ELF-1 (cell line): ENCODE measurements around the gene ATP9A.
"Not testable (repeated sequence)": the region's sequence is repeated elsewhere in the genome, so short reads cannot be mapped to it uniquely, and the experiment has no call there.

ENCODE experiments used
- DNase-seq: peaks from one replicate; pipeline ENCODE4 v3.0.0-alpha.2; 2016; ENCODE audit warnings: low read depth, low spot score

The ATP9A gene

GRCh38 chr20:51797357-51798025 lies 29.3 kb upstream of the ATP9A start:
- peak; percentile 68 for DNase-seq

DNA sequence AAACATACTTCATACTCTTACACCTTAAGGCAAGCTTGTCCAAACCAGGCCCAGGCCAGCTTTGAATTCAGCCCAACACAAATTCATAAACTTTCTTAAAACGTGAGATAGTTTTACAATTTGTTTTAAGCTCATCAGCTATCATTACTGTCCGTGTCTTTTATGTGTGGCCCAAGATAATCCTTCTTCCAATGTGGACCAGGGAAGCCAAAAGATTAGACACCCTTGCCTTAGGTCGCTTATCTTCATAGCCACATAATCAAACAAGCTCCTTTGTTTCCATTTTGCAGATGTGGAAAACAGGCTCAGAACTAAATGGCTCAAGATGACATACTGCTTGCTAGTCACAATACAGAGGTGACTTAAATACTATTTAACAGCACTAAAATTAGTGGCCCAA lies 28.1 kb upstream of the ATP9A start:
- no peak for DNase-seq

- DNase-seq: no peak
These were observed 24.8 kb upstream of the ATP9A start for GRCh38 chr20:51792960-51793359.

DNA sequence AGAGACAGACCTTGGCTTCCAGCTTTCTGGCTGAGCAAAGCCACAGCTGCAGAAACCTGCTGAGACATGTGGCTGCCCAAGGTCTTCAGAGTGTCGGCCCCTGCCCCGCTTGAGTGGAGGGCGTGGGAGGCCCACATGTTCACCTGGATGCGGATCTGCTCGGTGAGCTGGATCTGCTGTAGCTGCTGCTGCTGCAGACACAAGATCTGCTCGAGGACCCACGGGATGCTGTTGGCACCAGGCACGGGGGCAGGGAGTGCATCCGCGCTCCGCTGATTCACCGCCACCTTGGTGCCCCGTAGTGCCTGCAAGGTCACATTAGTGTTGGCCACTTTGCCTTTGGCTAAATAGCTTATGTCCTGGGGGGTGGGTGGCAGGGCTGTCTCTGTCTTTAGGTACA lies 23.4 kb upstream of the ATP9A start:
- no peak for DNase-seq

DNA sequence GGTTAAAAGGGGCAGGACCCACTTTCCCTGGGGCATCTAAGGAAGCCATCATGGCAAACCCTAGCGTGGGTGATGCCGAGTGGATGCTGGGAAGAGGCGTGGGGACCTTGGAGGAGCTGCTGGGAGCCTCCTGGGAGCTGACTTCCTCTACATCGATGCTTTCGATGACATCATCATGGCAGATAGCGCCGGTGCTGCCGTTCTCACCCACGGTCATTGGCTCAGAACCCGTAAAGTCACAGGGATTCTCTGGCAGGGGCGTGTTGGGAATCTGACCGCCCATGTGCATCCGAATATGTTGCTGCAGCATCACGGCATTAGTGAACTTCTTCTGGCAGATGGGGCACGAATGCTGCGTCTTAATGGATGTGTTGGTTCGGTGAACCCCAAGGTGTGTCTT lies 22.1 kb upstream of the ATP9A start:
- DNase-seq: no peak

DNA sequence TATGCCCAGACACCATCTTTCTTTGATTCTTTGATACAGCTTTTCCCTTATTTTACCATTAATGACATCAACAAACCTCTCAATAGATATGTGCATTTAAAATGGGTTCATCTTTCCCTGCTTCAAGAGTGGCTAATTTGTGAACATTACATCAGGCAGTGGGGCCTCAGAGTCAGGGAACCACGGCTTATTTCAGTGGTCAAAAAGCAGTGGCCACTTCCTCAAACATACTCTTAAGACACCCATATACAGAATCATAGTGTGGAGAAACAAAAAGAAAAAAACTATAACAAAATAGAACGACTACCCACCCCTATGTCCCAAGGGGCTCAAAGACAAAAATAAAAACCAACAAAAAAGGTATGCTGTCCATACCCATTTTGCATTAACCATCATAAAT lies 21.2 kb upstream of the ATP9A start:
- DNase-seq: no peak

- no peak for DNase-seq
These were observed 20.6 kb upstream of the ATP9A start for GRCh38 chr20:51788822-51789221.

DNA sequence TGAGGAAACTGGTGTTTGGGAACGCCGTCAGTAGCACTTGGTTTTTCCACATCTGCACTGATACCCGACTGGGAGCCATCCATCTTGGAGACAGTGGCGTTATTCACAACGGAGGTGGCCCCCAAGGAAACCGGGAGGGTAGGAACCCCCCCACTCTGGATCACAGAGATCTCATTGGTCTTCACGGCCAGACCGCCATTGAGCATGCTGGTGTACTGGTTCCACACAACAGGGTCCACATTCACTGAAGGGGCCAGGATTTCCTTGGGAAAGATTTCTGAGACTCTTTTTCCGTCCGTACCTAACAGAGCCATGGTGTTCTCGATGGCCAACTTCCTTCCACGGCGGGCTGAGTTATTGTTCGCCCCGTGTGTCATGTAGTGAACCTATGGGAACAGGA lies 16.1 kb upstream of the ATP9A start:
- no peak for DNase-seq

GRCh38 chr20:51778229-51778759 lies 10.1 kb upstream of the ATP9A start:
- DNase-seq: not testable (repeated sequence)

DNA sequence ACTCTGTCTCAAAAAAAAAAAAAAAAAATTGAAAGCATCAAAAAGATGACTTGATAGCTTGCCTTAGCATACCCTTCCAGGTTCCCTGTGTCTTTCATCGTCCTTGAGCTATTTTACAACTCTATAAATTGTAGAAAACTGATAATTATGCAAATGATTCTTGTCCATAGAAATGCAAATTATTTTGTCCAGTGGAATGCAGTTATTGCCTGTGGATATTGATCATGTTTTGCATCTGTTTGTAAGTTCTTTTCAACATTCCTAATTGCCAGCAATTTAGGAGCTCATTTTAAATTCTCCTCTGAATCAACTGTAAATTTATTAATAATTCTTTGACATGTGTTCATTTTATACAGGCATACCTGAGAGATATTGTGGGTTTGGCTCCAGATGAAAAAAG lies 7.1 kb upstream of the ATP9A start:
- DNase-seq: no peak

- no peak for DNase-seq
These were observed 4.0 kb upstream of the ATP9A start for GRCh38 chr20:51772236-51772635.

DNA sequence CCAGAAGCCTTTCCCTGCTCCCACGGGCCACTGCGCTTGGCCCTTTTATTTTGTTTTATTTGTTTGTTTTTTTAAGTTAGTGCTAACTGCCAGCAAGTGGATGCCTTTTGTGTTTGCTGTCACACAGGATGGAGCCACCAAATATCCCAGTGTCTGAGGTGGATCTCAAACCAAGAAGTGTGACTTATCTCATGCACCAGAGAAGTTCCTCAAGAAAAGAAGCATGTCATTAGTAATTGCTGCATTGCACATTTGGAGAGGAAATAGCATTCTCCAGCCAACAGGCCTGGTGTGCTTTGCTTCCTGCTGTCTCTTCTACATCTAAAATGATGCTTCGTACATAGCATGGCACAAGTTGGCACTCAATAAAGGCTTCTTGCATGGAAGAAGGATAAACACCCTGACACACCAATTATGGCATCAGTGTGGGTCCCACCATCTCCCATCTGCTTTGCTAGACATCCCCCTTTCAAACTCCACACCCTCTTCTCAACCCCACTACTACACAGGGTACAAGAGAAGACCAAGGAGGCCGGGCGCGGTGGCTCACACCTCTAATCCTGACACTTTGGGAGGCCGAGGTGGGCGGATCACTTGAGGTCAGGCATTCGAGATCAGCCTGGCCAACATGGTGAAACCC lies 1.9 kb upstream of the ATP9A start:
- no peak for DNase-seq

- no peak for DNase-seq
These were observed 748 bp upstream of the ATP9A start for GRCh38 chr20:51768759-51769517.

- DNase-seq: peak; percentile 89
These were observed 960 bp downstream of the ATP9A start for GRCh38 chr20:51766994-51767866.

- DNase-seq: not testable (repeated sequence)
These were observed 2.8 kb downstream of the ATP9A start for GRCh38 chr20:51765381-51765780.

DNA sequence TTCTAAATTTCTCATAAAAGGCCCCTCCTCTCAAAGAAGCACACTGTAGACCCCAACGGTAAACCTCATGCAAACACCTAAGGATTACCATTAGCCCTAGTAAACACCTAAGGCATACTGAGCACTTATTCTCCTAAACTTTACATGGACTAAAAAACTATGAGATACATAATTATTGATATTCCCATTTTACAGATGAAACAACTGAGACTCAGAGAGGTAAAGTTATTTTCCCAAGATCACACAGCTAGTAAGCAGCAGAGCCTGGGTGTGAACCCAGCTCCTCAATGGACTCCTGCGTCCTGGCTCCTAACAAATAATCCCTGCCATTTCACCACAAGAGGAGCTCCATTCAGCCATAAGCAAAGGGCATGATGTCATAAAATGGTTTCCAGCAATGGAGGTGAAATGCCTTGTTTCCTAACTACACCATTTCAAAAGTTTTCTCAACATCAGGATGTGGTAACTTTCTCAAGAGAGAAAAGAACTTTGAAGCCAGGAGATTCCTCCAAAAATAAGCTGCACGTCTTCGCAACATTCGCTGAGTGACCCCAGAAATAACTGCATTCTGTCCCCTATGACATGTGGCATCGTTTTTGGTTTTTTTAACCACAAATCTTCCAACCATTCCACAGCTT lies 4.1 kb downstream of the ATP9A start:
- DNase-seq: no peak

DNA sequence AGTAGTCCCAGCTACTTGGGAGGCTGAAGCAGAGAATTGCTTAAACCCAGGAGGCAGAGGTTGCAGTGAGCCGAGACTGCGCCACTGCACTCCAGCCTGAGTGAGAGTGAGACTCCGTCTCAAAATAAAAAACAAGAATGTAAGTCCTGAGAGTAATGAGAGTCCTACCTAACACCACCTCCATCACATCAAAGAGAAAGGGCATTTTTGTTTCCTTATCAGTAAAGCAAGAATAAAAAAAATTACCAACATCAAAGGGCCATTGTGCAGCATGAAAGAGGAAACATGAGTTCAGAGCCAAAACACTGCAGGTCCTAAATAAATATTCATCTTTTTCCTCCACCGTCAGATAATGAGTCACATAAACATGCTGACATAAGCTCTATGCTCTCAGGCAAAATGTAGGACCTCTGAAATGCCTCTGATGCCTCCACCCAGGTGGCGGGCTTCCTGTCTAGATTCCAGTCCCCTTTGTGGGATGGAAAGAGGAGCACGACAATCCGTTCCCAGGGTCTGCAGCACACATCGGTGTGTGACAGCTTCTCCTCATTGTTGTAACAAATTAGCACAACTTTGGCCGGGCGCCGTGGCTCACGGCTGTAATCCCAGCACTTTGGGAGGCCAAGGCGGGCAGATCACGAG lies 7.2 kb downstream of the ATP9A start:
- DNase-seq: peak; percentile 75

- DNase-seq: peak; percentile 29
These were observed 8.2 kb downstream of the ATP9A start for GRCh38 chr20:51759769-51760510.

GRCh38 chr20:51758978-51759544 lies 9.1 kb downstream of the ATP9A start:
- no peak for DNase-seq

DNA sequence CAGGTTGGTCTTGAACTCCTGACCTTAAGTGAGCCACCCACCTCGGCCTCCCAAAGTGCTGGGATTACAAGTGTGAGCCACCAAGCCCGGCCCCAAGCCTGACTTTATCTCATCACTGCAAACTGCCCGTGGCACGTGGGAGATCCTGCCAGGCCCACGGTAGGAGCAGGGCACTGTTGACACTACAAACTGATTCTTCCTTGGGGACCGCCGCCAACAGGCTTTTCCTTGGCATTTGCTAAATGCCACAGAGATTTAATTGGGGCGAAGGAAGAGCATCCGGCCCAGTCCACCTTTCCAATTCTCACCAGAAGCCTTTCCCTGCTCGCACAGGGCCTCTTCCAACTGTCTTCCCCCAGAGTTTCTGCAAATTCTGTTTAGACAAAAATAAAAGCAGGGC lies 11.0 kb downstream of the ATP9A start:
- no peak for DNase-seq
